DND-41 (cell line): ENCODE measurements around the gene CDS2.

Experiments used
- CTCF ChIP-seq: IDR thresholded peaks from 2 replicates; pipeline ENCODE4 v1.5.1; 2012; ENCODE audit warnings: borderline replicate concordance, low read length, moderate library complexity, mild to moderate bottlenecking; ENCODE audit not compliant: poor library complexity, severe bottlenecking; ENCODE audit errors: extremely low read depth
- EZH2 ChIP-seq: IDR thresholded peaks from 3 replicates; pipeline ENCODE4 v1.6.1; 2012; ENCODE audit warnings: borderline replicate concordance, low read depth, mild to moderate bottlenecking, moderate library complexity, low read length, inconsistent platforms; ENCODE audit not compliant: severe bottlenecking

- TF ChIP-seq CTCF, result no peak
- no peak for TF ChIP-seq EZH2
Measured at GRCh38 chr20:5128886-5129285, 2.1 kb downstream of the CDS2 start.
